ENCODE measurements around the gene CHRNA4.

CHRNA4 gene

GRCh38 chr20:63369724-63370617, 8.8 kb upstream of the CHRNA4 start:
- no peak for TF ChIP-seq CTCF (conservative IDR thresholded peaks at IDR 0.05)
- no peak overlapping the region for H3K27ac ChIP-seq

DNA sequence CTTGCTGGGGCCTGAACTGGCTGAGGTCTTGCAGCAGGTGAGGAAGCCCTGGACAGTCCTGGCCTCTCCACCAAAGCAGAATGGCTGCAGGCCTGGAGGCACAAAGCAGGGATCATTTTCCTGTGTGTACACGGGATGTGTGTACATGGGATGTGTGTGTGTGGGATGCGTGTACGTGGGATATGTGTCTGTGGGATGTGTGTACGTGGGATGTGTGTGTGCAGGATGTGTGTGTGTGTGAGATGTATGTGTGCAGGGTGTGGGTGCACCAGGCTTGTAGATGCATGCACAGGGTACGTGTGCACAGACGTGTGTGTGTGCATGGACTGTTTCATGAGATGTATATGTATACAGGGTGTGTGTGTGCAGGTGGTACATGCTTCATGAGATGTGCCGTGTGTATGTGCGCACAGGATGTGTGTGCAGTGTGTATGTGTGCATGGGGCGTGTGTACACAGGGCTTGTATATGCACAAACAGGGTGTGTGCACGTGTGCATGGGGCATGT, 7.9 kb upstream of the CHRNA4 start:
- no peak for TF ChIP-seq CTCF (conservative IDR thresholded peaks at IDR 0.05)

DNA sequence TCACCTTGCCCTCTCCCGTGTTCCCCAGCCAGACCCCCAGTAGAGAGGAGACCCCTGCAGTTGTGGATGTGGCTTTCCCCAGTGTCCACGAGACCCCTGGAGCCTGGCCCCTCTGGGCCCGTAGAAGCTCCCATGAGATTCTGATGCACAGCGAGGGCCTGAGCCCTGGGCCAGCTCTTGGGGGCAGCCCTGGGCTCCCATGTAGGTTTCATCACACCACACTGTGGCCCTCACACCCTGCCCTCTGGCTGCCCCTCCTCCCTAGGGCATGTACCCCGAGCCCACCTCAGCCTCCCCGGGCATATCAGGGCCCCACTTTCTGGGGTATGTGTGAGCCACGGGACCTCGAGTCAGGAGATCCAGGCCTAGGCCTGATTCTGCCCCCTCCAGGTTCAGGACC, 7.0 kb upstream of the CHRNA4 start:
- no peak overlapping the region for H3K27ac ChIP-seq
- no peak for TF ChIP-seq CTCF (conservative IDR thresholded peaks at IDR 0.05)

More for the DNA sequence above, 7.9 kb upstream of the CHRNA4 start:
- H3K27ac ChIP-seq: no peak overlapping the region

DNA sequence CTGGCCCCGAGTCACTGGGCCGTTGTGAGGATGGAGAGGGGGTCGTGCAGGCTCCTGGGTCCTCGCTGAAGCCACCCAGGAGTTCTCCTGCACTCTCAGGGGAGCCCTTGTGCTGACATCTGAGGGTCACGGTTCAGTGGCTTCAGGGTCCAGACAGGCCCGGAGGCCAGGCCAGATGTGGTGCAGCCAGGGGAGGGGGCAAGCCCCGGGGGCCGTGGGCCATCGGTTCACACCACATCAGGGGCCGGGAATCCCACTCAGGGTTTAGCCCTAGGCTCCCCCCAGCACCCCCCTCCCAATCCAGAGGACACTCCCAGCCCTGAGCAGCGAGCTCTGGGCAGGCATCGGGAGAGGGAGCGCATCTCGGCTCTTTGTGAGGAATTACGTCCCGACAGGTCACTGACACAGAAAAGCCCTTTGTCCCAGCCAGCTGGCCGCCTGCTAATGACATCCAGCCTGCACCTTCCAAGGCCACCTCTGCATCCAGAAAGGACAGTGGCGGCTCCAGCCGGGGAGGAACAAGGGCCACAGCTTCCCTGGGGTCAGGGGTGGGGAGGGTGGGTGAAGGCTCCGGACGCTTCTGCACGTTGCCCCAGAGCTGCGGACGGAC, 6.4 kb upstream of the CHRNA4 start:
- H3K27ac ChIP-seq: no peak overlapping the region
- no peak for TF ChIP-seq CTCF (conservative IDR thresholded peaks at IDR 0.05)

GRCh38 chr20:63366390-63367365, 5.5 kb upstream of the CHRNA4 start:
- no peak overlapping the region for H3K27ac ChIP-seq
- no peak for TF ChIP-seq CTCF (conservative IDR thresholded peaks at IDR 0.05)

DNA sequence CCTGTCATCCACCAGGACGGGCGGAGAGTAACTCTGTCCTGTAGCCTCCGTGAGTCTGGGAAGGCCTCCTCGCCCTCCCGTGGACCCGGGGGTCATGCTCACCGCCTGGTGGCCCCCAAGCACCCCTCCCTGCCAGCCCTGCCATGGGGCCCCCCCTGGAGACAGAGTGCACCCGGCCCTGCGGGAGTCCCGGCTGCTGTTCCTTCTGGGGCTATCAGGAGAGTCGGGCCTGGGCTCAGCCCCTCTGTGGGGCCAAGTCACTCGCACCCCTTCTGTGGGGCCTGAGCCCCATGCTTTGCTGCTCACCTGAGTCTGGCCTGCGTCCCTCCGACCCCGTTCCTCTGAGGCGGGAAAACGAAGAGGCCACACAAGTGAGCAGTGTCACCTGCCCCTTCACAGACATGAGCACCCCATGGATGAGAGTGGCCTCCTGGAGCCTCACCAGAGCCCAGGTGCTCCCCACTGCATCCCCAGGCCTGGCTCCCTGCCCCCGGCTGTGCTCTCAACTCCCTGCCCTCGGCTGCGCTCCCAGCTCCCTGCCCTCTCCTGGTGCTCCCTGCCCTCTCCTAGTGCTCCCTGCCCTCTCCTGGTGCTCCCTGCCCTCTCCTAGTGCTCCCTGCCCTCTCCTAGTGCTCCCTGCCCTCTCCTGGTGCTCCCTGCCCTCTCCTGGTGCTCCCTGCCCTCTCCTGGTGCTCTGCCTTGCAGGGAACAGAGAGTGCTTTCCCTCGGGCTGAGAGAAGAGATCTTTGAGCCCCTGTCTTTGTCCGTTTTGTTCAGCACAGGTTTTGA, 4.6 kb upstream of the CHRNA4 start:
- TF ChIP-seq CTCF (conservative IDR thresholded peaks at IDR 0.05): no peak
- H3K27ac ChIP-seq: no peak overlapping the region
